NCI-H526 (cell line): Measurements from ENCODE around the gene C12orf42.

Experiments used
- DNase-seq, 2 experiments: peaks; one replicate each; lab custom pipeline; 2025; lab: John Stamatoyannopoulos, UW

C12orf42 gene

GRCh38 chr12:103495469-103496456, at the start of gene C12orf42:
Gene C12orf42 (minus strand): TSS chr12:103495968. CDS start chr12:103478426, 17,542 bp downstream.
- DNase-seq: peak in 1 of 2 experiments; percentile 36

GRCh38 chr12:103542078-103542477, 46.3 kb upstream of the C12orf42 start:
- no peak for DNase-seq

GRCh38 chr12:103540319-103540718, 44.6 kb upstream of the C12orf42 start:
- DNase-seq: no peak

- DNase-seq: no peak
Observed at GRCh38 chr12:103538397-103538796, 42.6 kb upstream of the C12orf42 start.

GRCh38 chr12:103530307-103531066, 34.7 kb upstream of the C12orf42 start:
- no peak for DNase-seq

- DNase-seq: no peak
Observed at GRCh38 chr12:103529306-103529705, 33.5 kb upstream of the C12orf42 start.

GRCh38 chr12:103524238-103524875, 28.6 kb upstream of the C12orf42 start:
- no peak for DNase-seq

GRCh38 chr12:103523771-103524170, 28.0 kb upstream of the C12orf42 start:
- DNase-seq: no peak

- DNase-seq: no peak
Observed at GRCh38 chr12:103520686-103521215, 25.0 kb upstream of the C12orf42 start.

- DNase-seq: no peak
Observed at GRCh38 chr12:103519632-103520031, 23.9 kb upstream of the C12orf42 start.

- DNase-seq: no peak
Observed at GRCh38 chr12:103518899-103519298, 23.1 kb upstream of the C12orf42 start.

- no peak for DNase-seq
Observed at GRCh38 chr12:103517161-103517560, 21.4 kb upstream of the C12orf42 start.

GRCh38 chr12:103515341-103515740, 19.6 kb upstream of the C12orf42 start:
- no peak for DNase-seq

- no peak for DNase-seq
Observed at GRCh38 chr12:103513875-103514274, 18.1 kb upstream of the C12orf42 start.

- DNase-seq: no peak
Observed at GRCh38 chr12:103505371-103506236, 9.8 kb upstream of the C12orf42 start.

- no peak for DNase-seq
Observed at GRCh38 chr12:103504606-103505005, 8.8 kb upstream of the C12orf42 start.

- peak in 1 of 2 experiments; percentile 48 for DNase-seq
Observed at GRCh38 chr12:103503546-103504480, 8.0 kb upstream of the C12orf42 start.

- no peak for DNase-seq
Observed at GRCh38 chr12:103501447-103501846, 5.7 kb upstream of the C12orf42 start.

GRCh38 chr12:103499571-103499970, 3.8 kb upstream of the C12orf42 start:
- no peak for DNase-seq

- DNase-seq: no peak
Observed at GRCh38 chr12:103498990-103499389, 3.2 kb upstream of the C12orf42 start.
